HUDEP-2 (cell line): ENCODE results near the gene SH3BP2.
A peak's percentile ranks its signal among the peaks of the same experiment; 100 is the strongest.

ENCODE experiments used
- DNase-seq, 76 experiments: peaks; one replicate each; lab custom pipeline; 2025; ENCODE audit not compliant: unreplicated experiment in 76 of 76; lab: John Stamatoyannopoulos, UW

Gene SH3BP2

GRCh38 chr4:2800691-2801596 lies 8.1 kb downstream of the SH3BP2 start:
- DNase-seq, result peak in 31 of 76 experiments; percentile 5 to 64 (median 38)

- no peak for DNase-seq
Measured at GRCh38 chr4:2802618-2803531, 10.0 kb downstream of the SH3BP2 start.

GRCh38 chr4:2803624-2804448 lies 11.0 kb downstream of the SH3BP2 start:
- peak in 61 of 76 experiments; percentile 10 to 79 (median 50) for DNase-seq

GRCh38 chr4:2804449-2804972 lies 11.6 kb downstream of the SH3BP2 start:
- no peak for DNase-seq

- no peak for DNase-seq
Measured at GRCh38 chr4:2804973-2805501, 12.2 kb downstream of the SH3BP2 start.

GRCh38 chr4:2805712-2806389 lies 13.0 kb downstream of the SH3BP2 start:
- no peak for DNase-seq

- peak in 21 of 76 experiments; percentile 7 to 65 (median 38) for DNase-seq
Measured at GRCh38 chr4:2806390-2807355, 13.8 kb downstream of the SH3BP2 start.

- no peak for DNase-seq
Measured at GRCh38 chr4:2807571-2807970, 14.7 kb downstream of the SH3BP2 start.

- no peak for DNase-seq
Measured at GRCh38 chr4:2808001-2808400, 15.1 kb downstream of the SH3BP2 start.

- DNase-seq, result no peak
Measured at GRCh38 chr4:2809610-2810180, 16.8 kb downstream of the SH3BP2 start.

- DNase-seq, result peak in 1 of 76 experiments; percentile 16
Measured at GRCh38 chr4:2810388-2810787, 17.5 kb downstream of the SH3BP2 start.

GRCh38 chr4:2811830-2812611 lies 19.1 kb downstream of the SH3BP2 start:
- DNase-seq, result peak in 52 of 76 experiments; percentile 2 to 63 (median 39)

GRCh38 chr4:2812612-2813354 lies 19.9 kb downstream of the SH3BP2 start:
- DNase-seq, result peak in 29 of 76 experiments; percentile 6 to 55 (median 21)

GRCh38 chr4:2813446-2814405 lies 20.8 kb downstream of the SH3BP2 start:
- no peak for DNase-seq

GRCh38 chr4:2814627-2815270 lies 21.9 kb downstream of the SH3BP2 start:
- DNase-seq, result no peak
